NK-92 treated with Interleukin-12 subunit alpha and Interleukin-12 subunit beta, amount 100 ng/mL, for 24 hours (cell line): ENCODE data around the gene PLXNA4.

Source experiments
- DNase-seq: peaks from one replicate; lab custom pipeline; 2025; lab: John Stamatoyannopoulos, UW

The PLXNA4 gene

GRCh38 chr7:132113536-132114371, 462.5 kb downstream of the PLXNA4 start:
- DNase-seq = no peak

- DNase-seq = no peak
Measured at GRCh38 chr7:132112657-132113056, 463.6 kb downstream of the PLXNA4 start.

- no peak for DNase-seq
Measured at GRCh38 chr7:132112106-132112505, 464.2 kb downstream of the PLXNA4 start.

GRCh38 chr7:132110692-132111091, 465.6 kb downstream of the PLXNA4 start:
- DNase-seq = no peak

- DNase-seq = no peak
Measured at GRCh38 chr7:132109769-132110168, 466.5 kb downstream of the PLXNA4 start.

- DNase-seq = no peak
Measured at GRCh38 chr7:132108563-132108962, 467.7 kb downstream of the PLXNA4 start.

GRCh38 chr7:132106491-132106890, 469.8 kb downstream of the PLXNA4 start:
- DNase-seq = no peak

- no peak for DNase-seq
Measured at GRCh38 chr7:132105096-132105495, 471.2 kb downstream of the PLXNA4 start.

GRCh38 chr7:132103718-132104117, 472.6 kb downstream of the PLXNA4 start:
- DNase-seq = no peak

- no peak for DNase-seq
Measured at GRCh38 chr7:132102942-132103341, 473.3 kb downstream of the PLXNA4 start.

- DNase-seq = no peak
Measured at GRCh38 chr7:132102391-132102790, 473.9 kb downstream of the PLXNA4 start.

- DNase-seq = no peak
Measured at GRCh38 chr7:132100981-132101380, 475.3 kb downstream of the PLXNA4 start.

GRCh38 chr7:132100483-132100882, 475.8 kb downstream of the PLXNA4 start:
- DNase-seq = no peak

- DNase-seq = no peak
Measured at GRCh38 chr7:132099163-132099562, 477.1 kb downstream of the PLXNA4 start.

GRCh38 chr7:132098327-132098726, 477.9 kb downstream of the PLXNA4 start:
- DNase-seq = no peak

GRCh38 chr7:132097550-132098134, 478.6 kb downstream of the PLXNA4 start:
- no peak for DNase-seq

GRCh38 chr7:132095111-132095765, 481.0 kb downstream of the PLXNA4 start:
- DNase-seq = no peak

GRCh38 chr7:132092106-132092505, 484.2 kb downstream of the PLXNA4 start:
- DNase-seq = no peak

- no peak for DNase-seq
Measured at GRCh38 chr7:132091706-132092105, 484.6 kb downstream of the PLXNA4 start.

GRCh38 chr7:132090444-132090843, 485.8 kb downstream of the PLXNA4 start:
- DNase-seq = no peak

- DNase-seq = no peak
Measured at GRCh38 chr7:132089356-132089755, 486.9 kb downstream of the PLXNA4 start.

GRCh38 chr7:132087421-132087820, 488.8 kb downstream of the PLXNA4 start:
- no peak for DNase-seq

GRCh38 chr7:132084776-132085388, 491.4 kb downstream of the PLXNA4 start:
- no peak for DNase-seq
